ENCODE measurements around the gene STK32B.

STK32B gene

DNA sequence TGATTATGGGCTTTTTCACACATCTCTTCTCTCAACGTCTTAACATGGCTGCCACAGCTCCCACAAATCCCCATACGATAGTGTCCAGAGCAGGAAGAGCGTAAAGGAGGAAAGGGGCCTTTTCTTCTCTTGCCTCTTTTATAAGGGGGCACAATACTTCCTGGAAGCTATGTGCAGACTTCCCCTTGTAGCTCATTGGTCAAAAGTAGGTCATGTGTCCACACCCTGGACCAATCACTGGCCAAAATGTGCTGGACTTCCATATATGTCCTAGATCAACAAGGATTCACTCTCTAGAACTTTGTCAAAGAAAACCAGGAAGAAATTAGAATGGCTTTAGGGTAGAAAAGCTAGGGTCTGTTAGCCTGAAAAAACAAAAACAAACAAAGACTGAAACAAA lies 26.7 kb downstream of the STK32B start:
- no peak for DNase-seq

- DNase-seq, result no peak
Observed at GRCh38 chr4:5079581-5079980, 28.3 kb downstream of the STK32B start.

GRCh38 chr4:5081441-5081999 lies 30.2 kb downstream of the STK32B start:
- DNase-seq, result no peak

DNA sequence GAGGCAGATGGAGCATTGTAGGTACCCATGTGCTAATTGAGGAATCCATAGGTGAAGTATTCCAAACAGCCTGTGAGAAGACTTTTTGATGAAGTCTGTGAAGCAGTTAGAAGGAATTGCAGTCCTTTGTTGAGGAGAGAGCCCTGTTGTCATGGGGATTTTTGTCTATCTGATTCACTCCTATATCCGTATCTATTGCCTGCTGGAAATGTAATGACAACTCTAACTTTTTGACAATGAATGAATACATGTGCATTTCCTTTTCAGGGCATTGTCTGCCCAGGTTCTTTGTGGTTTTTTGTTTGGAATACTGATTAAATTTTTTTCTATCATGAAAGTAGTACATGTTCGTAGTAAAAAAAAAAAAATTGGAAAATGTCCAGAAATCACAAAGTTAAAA lies 31.1 kb downstream of the STK32B start:
- no peak for DNase-seq

DNA sequence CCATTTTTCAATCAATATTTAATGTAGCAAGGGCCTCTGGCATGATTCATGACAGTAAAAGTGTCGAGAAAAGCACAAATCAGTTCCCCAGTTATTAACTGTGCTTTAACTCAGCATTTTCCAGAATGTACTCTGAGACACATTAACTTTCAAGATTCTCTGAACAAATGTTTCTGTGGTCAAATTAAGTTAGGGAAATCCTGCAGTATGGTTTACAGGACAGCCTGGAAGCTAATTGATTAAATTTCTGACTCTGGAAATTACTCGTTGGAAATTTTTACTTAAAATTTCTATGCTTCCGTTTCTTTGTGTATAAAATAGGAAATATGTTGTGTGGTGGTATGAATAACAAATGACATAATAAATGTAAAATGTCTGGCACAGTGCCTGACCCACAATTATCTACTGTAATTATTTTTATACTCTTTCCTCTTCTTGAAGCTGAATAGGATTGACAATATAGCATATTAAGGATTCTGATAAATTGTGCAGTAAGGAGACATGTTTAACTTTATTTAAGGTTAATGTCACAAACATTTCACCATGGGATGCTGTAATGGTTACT lies 33.7 kb downstream of the STK32B start:
- DNase-seq, result no peak

GRCh38 chr4:5086535-5086934 lies 35.3 kb downstream of the STK32B start:
- DNase-seq, result no peak

- DNase-seq, result no peak
Observed at GRCh38 chr4:5096261-5096660, 45.0 kb downstream of the STK32B start.

GRCh38 chr4:5098176-5098575 lies 46.9 kb downstream of the STK32B start:
- no peak for DNase-seq

DNA sequence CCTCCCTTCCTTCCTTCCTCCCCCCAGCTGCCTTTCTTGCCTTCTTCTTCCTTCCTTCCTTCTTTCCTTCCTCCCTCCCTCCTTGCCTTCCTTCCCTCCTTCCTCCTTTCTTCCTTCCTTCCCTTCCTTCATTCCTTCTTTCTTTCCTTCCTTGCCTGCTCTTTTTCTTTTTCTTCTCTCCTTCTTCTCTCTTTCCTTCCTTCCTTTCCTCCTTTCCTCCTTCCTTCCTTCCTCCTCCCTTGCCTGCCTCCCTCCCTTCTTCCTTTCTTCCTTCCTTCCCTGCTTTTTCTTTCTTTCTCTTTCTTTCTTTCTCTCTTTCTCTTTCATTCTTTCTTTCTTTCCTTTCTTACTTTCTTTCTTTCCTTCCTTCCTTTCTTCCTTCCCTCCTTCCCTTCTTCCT lies 49.1 kb downstream of the STK32B start:
- no peak for DNase-seq

DNA sequence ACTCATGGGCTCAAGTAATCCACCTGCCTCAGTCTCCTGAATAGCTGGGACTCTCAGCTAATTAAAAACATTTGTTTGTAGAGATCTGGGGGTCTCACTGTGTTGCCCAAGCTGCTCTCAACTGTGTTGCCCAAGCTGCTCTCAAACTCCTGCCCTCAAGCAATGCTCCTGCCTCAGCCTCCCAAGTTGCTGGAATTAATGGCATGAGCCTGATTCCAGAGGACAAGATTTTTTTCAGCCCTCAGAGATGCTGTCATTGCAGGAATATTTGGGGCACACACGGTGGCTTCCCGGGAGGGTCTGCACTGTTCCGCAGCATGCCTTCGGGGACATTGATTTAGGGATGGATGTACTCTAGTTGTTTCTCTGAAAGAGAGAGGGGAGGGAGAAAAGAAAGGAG lies 49.7 kb downstream of the STK32B start:
- DNase-seq, result no peak

- DNase-seq, result no peak
Observed at GRCh38 chr4:5101571-5101970, 50.3 kb downstream of the STK32B start.

- DNase-seq, result no peak
Observed at GRCh38 chr4:5110901-5111300, 59.6 kb downstream of the STK32B start.

GRCh38 chr4:5112333-5113095 lies 61.2 kb downstream of the STK32B start:
- no peak for DNase-seq

DNA sequence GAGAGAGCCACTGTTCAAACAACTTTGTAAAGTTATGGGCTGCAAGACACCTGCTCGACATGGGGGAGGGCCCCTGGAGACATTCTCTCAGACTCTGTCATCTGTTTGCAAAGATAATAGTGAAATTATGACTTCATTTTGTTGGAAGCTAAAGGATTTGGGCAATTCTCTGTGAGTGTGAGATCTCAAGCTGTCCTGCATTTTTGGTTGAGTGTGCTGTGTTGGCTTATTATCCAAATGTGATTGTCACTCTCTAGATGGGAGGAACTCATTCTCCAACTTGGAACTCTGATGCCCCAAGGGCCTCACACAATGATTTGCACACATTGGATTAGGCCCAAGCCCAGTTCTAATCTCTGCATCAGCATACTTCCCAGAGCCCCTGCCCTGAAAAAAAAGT lies 63.7 kb downstream of the STK32B start:
- no peak for DNase-seq

- DNase-seq, result no peak
Observed at GRCh38 chr4:5118091-5118786, 67.0 kb downstream of the STK32B start.

GRCh38 chr4:5118994-5119835 lies 67.9 kb downstream of the STK32B start:
- DNase-seq, result no peak

- no peak for DNase-seq
Observed at GRCh38 chr4:5120067-5120466, 68.8 kb downstream of the STK32B start.

GRCh38 chr4:5120468-5120867 lies 69.2 kb downstream of the STK32B start:
- no peak for DNase-seq

DNA sequence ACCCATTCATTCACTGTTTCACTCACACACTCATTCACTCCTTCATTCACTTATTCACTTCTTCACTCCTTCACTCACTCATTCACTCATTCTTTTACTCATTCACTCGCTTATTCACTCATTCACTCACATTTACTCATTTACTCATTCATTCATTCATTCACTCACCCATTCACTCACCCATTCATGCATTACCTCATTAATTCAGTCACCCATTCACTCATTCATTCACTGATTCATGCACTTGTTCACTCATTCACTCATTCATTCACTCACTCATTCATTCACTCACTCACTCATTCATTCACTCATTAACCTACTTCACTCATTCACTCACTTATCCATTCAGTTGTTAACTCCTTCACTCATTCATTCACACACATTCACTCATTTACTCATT lies 70.8 kb downstream of the STK32B start:
- DNase-seq, result no peak

DNA sequence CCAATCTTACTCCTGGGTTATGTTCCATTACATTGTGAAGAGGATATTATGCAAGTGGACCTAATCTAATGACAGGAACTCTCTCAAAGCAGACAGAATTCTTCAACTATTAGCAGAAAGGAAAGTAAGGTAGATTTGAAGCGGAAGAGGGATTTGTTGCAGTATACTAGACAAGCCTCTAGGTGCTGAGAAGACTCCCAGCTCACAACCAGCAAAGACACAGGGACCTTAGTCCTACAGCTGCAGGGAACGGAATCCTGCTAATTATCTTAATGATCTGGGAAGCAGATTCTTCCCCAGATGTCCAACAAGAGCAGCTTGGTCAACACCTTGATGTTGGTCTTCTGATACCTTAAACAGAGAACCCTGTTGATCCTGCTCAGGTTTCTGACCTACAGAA lies 73.6 kb downstream of the STK32B start:
- no peak for DNase-seq

- DNase-seq, result no peak
Observed at GRCh38 chr4:5125321-5125720, 74.0 kb downstream of the STK32B start.

DNA sequence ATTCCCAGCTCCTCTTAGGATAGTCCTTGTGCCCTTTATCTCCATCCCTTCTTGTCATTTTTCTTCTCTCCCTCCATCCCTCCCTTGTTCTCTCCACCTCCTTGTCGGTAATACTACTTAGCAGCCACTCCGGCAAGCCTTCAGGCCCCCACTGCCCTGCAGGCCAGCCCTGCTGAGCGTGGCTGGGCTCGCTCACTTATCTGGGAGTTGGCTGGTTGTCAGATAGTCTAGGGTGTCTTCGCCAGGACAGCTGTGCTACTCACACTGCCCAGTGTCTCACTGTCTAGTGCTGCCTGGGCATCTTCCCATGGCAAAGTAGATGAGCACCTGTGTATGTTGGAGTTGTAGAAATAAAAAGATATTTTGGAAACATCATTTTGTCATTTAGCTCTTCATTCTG lies 75.0 kb downstream of the STK32B start:
- no peak for DNase-seq

DNA sequence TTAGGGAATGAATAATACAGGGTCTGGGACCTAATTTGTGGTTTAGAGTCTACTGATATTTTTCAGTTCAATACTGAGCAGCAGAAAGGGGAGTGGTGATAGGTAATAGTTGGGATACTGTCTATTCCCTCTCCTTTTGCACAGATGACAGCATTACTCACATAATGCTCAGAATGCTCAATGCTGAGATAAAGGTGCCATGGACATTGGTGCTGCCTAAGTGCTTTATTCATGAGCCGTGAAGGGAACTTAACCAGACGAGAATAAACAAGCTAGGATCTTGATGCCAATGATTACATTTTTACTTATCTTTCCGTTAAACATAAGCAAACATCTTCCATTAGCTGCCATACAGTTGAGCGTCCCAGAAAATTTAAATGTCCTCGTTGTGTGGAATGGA lies 75.6 kb downstream of the STK32B start:
- no peak for DNase-seq
